H9 (cell line): ENCODE data around the gene FIBP. TPM values are rescaled to one million over a fixed set of nuclear protein-coding genes. Genes with fewer than 3 reads are reported as not detected.

Experiments
- DNase-seq: peaks from one replicate; pipeline ENCODE4 v3.0.0-alpha.2; 2017
- H2AFZ ChIP-seq: one replicate; pipeline ENCODE4 v1.6.1; 2013; ENCODE audit warnings: mild to moderate bottlenecking, low read length, control low read depth, moderate library complexity
- H2AK5ac ChIP-seq: 2 replicates; pipeline ENCODE4 v1.6.1; 2013; ENCODE audit warnings: low read length, control low read depth, mixed read lengths; ENCODE audit not compliant: insufficient read length
- H2BK120ac ChIP-seq: one replicate; pipeline ENCODE4 v1.6.1; 2013; ENCODE audit warnings: low read depth, mild to moderate bottlenecking, low read length, control low read depth, inconsistent platforms; ENCODE audit not compliant: poor library complexity, severe bottlenecking
- H2BK12ac ChIP-seq: 2 replicates; pipeline ENCODE4 v1.6.1; 2013; ENCODE audit warnings: low read length, control low read depth, mixed read lengths, low read depth; ENCODE audit not compliant: insufficient read length
- H2BK15ac ChIP-seq: 2 replicates; pipeline ENCODE4 v1.6.1; 2013; ENCODE audit warnings: low read depth, low read length, control low read depth
- H2BK20ac ChIP-seq: one replicate; pipeline ENCODE4 v1.6.1; 2013; ENCODE audit warnings: low read depth, mild to moderate bottlenecking, low read length, control low read depth, inconsistent platforms; ENCODE audit not compliant: poor library complexity, severe bottlenecking
- H2BK5ac ChIP-seq: 2 replicates; pipeline ENCODE4 v1.6.1; 2013; ENCODE audit warnings: low read length, control low read depth, mixed read lengths; ENCODE audit not compliant: insufficient read length
- H3K14ac ChIP-seq: 2 replicates; pipeline ENCODE4 v1.6.1; 2013; ENCODE audit warnings: low read length, control low read depth; ENCODE audit not compliant: insufficient read depth
- H3K18ac ChIP-seq: 2 replicates; pipeline ENCODE4 v1.6.1; 2013; ENCODE audit warnings: low read depth, mild to moderate bottlenecking, mixed read lengths, low read length, control low read depth; ENCODE audit not compliant: insufficient read length
- H3K23ac ChIP-seq: 2 replicates; pipeline ENCODE4 v1.6.1; 2013; ENCODE audit warnings: low read length, control low read depth, mixed read lengths, low read depth; ENCODE audit not compliant: insufficient read length
- H3K23me2 ChIP-seq: 2 replicates; pipeline ENCODE4 v1.6.1; 2013; ENCODE audit warnings: low read depth, mild to moderate bottlenecking, mixed read lengths, low read length, control low read depth; ENCODE audit not compliant: insufficient read length, poor library complexity, severe bottlenecking
- H3K27ac ChIP-seq: 2 replicates; pipeline ENCODE4 v1.5.1; 2013; ENCODE audit warnings: low read length, control low read depth, mixed read lengths, low read depth; ENCODE audit not compliant: insufficient read length
- H3K27me3 ChIP-seq: 2 replicates; pipeline ENCODE4 v1.6.1; 2013; ENCODE audit warnings: low read length, control low read depth, inconsistent platforms; ENCODE audit not compliant: insufficient read depth
- H3K4ac ChIP-seq: 2 replicates; pipeline ENCODE4 v1.6.1; 2013; ENCODE audit warnings: low read depth, mild to moderate bottlenecking, control low read depth, inconsistent platforms, low read length, moderate library complexity
- H3K4me1 ChIP-seq: 2 replicates; pipeline ENCODE4 v1.6.1; 2013; ENCODE audit warnings: low read length, control low read depth, inconsistent platforms; ENCODE audit not compliant: insufficient read depth
- H3K4me2 ChIP-seq: 2 replicates; pipeline ENCODE4 v1.6.1; 2013; ENCODE audit warnings: low read length, control low read depth, mixed read lengths; ENCODE audit not compliant: insufficient read length, insufficient read depth
- H3K56ac ChIP-seq: 2 replicates; pipeline ENCODE4 v1.6.1; 2013; ENCODE audit warnings: low read depth, mild to moderate bottlenecking, mixed read lengths, low read length, control low read depth; ENCODE audit not compliant: insufficient read length
- H3K79me1 ChIP-seq: 2 replicates; pipeline ENCODE4 v1.6.1; 2013; ENCODE audit warnings: low read depth, mild to moderate bottlenecking, moderate library complexity, low read length, control low read depth, inconsistent platforms; ENCODE audit not compliant: insufficient read depth, poor library complexity, severe bottlenecking
- H3K79me2 ChIP-seq: 2 replicates; pipeline ENCODE4 v1.6.1; 2013; ENCODE audit warnings: low read length, control low read depth, inconsistent platforms; ENCODE audit not compliant: insufficient read depth
- H3K9ac ChIP-seq: 2 replicates; pipeline ENCODE4 v1.6.1; 2013; ENCODE audit warnings: low read length, control low read depth, mixed read lengths; ENCODE audit not compliant: insufficient read length; ENCODE audit errors: extremely low read depth
- H3K9me3 ChIP-seq: one replicate; pipeline ENCODE4 v1.6.1; 2013; ENCODE audit warnings: low read depth, low read length, inconsistent platforms; ENCODE audit not compliant: control insufficient read depth
- H3T11ph ChIP-seq: one replicate; pipeline ENCODE4 v1.6.1; 2013; ENCODE audit warnings: mild to moderate bottlenecking, low read length, control low read depth, inconsistent platforms
- H4K20me1 ChIP-seq: one replicate; pipeline ENCODE4 v1.6.1; 2013; ENCODE audit not compliant: control insufficient read depth, insufficient read length, insufficient read depth
- H4K5ac ChIP-seq: 2 replicates; pipeline ENCODE4 v1.6.1; 2013; ENCODE audit warnings: low read depth, mild to moderate bottlenecking, mixed read lengths, low read length, control low read depth; ENCODE audit not compliant: insufficient read length
- H4K8ac ChIP-seq: replicated peaks from 2 replicates; pipeline ENCODE4 v1.6.1; 2013; ENCODE audit warnings: low read length, control low read depth, mixed read lengths, low read depth; ENCODE audit not compliant: insufficient read length
- H4K91ac ChIP-seq: 2 replicates; pipeline ENCODE4 v1.6.1; 2013; ENCODE audit warnings: low read depth, mild to moderate bottlenecking, moderate library complexity, mixed read lengths, low read length, control low read depth; ENCODE audit not compliant: insufficient read length
- H3K27ac Mint-ChIP-seq, 3 experiments: 2 replicates in 2 of 3; 3 replicates in 1 of 3; pipeline ENCODE4 v1.8.0; 2020 to 2021; ENCODE audit warnings: mixed read lengths in 3 of 3, mild to moderate bottlenecking in 1 of 3, moderate library complexity in 1 of 3
- H3K27me3 Mint-ChIP-seq: 2 replicates; pipeline ENCODE4 v1.8.0; 2021; ENCODE audit warnings: low read depth, mild to moderate bottlenecking, moderate library complexity, mixed read lengths
- H3K36me3 Mint-ChIP-seq, 3 experiments: 2 replicates in 2 of 3; 3 replicates in 1 of 3; pipeline ENCODE4 v1.8.0; 2020 to 2021; ENCODE audit warnings: low read depth in 3 of 3, mixed read lengths in 3 of 3; ENCODE audit not compliant: insufficient read depth in 1 of 3
- H3K4me1 Mint-ChIP-seq, 2 experiments: 2 replicates each; pipeline ENCODE4 v1.8.0; 2020; ENCODE audit warnings: mixed read lengths in 2 of 2
- H3K4me3 Mint-ChIP-seq, 2 experiments: 2 replicates in 1 of 2; 3 replicates in 1 of 2; pipeline ENCODE4 v1.8.0; 2020 to 2021; ENCODE audit warnings: mild to moderate bottlenecking in 2 of 2, mixed read lengths in 2 of 2, moderate library complexity in 1 of 2
- H3K9me3 Mint-ChIP-seq, 2 experiments: 2 replicates in 1 of 2; 3 replicates in 1 of 2; pipeline ENCODE4 v1.8.0; 2020; ENCODE audit warnings: mild to moderate bottlenecking in 2 of 2, mixed read lengths in 2 of 2, moderate library complexity in 1 of 2
- CTCF ChIP-seq: fragments of 200-600 bp; sonication (generic); conservative IDR thresholded peaks from 3 replicates; pipeline ENCODE4 v1.8.0; 2021; ENCODE audit warnings: antibody characterized with exemption, mild to moderate bottlenecking
- WGBS: extraction: QIAGEN DNeasy Blood & Tissue Kit; methylation state at CpG from one replicate; pipeline ENCODE4 v1.1.7; 2013; ENCODE audit warnings: missing lambda C conversion rate, low lambda C conversion rate, mixed read lengths; ENCODE audit not compliant: insufficient read length; ENCODE audit errors: extremely low coverage; 5-methylcytosine and 5-hydroxymethylcytosine counted together
- total RNA-seq: library from RNA; stranded (reverse); gene quantifications from 2 replicates; pipeline ENCODE4 v1.2.1, GENCODE V29; 2021

FIBP gene
- total RNA-seq, 1 experiment from 2014 or later: 87.0 TPM

- no CpG with 5 or more reads among the region's 7 CpGs for WGBS
- peaks cover 0 to 7% (median 5%) of the 10 kb centered on the region in 3 experiments; a peak in 5 of 7 replicates for H3K36me3 Mint-ChIP-seq
Observed at GRCh38 chr11:65916391-65916790, 28.1 kb upstream of the FIBP start.

More at GRCh38 chr11:65916391-65916790, 28.1 kb upstream of the FIBP start:
- no peak overlapping the region for H2BK120ac ChIP-seq
- no peak overlapping the region for H3K23ac ChIP-seq
- H2BK12ac ChIP-seq: no peak overlapping the region
- no peak overlapping the region for H2AFZ ChIP-seq
- Mint-ChIP-seq H3K4me1 (peaks cover 24 to 34% of the 10 kb centered on the region in 2 experiments), H3K9me3 (no peaks in the 10 kb centered on the region; a peak in 1 of 5 replicates), H3K4me3 (peak overlapping the region; percentile 83 to 89; a peak in 2 of 5 replicates), H3K27ac (no peak overlapping the region), H3K27me3 (peaks cover 7% of the 10 kb centered on the region)
- H3K23me2 ChIP-seq: peaks cover 11% of the 10 kb centered on the region
- H3K14ac ChIP-seq: no peak overlapping the region
- no peaks in the 10 kb centered on the region for H3K79me1 ChIP-seq
- H4K91ac ChIP-seq: no peak overlapping the region
- no peak overlapping the region for H3K27ac ChIP-seq
- no peaks in the 10 kb centered on the region for H3K9me3 ChIP-seq
- no peak overlapping the region for H3T11ph ChIP-seq
- H3K9ac ChIP-seq: no peak overlapping the region
- no peak overlapping the region for H2BK5ac ChIP-seq
- H2BK15ac ChIP-seq: no peak overlapping the region
- no peak for DNase-seq
- H3K4me2 ChIP-seq: no peak overlapping the region
- no peak overlapping the region for H4K8ac ChIP-seq
- H2BK20ac ChIP-seq: no peak overlapping the region
- no peak overlapping the region for H3K4ac ChIP-seq
- no peak for TF ChIP-seq CTCF
- H2AK5ac ChIP-seq: no peak overlapping the region
- no peaks in the 10 kb centered on the region for H3K27me3 ChIP-seq
- no peaks in the 10 kb centered on the region; the same call in 1 of the 2 replicates for H3K4me1 ChIP-seq
- no peaks in the 10 kb centered on the region for H3K79me2 ChIP-seq
- H4K5ac ChIP-seq: no peak overlapping the region
- H3K56ac ChIP-seq: no peak overlapping the region
- H3K18ac ChIP-seq: no peak overlapping the region
- no peaks in the 10 kb centered on the region for H4K20me1 ChIP-seq
